Body of pancreas (tissue), 4 donors: ENCODE data around the gene CLSTN2.

ENCODE experiments used
- POLR2A ChIP-seq, 3 donors: fragments of 450-650 bp; IDR thresholded peaks; one replicate each; pipeline ENCODE4 v1.6.1; 2016; ENCODE audit warnings: antibody characterized with exemption in 3 of 3, mild to moderate bottlenecking in 2 of 3
- TF ChIP-seq, protein P1 (sequence below), 7 experiments: fragments of 450-650 bp in 4 of 7; fragments of 200-600 bp in 3 of 7; sonication (generic) in 3 of 7; IDR thresholded peaks; one replicate each; pipeline ENCODE4 v1.5.1; 2016 to 2019; ENCODE audit warnings: antibody characterized with exemption in 7 of 7

DNA sequence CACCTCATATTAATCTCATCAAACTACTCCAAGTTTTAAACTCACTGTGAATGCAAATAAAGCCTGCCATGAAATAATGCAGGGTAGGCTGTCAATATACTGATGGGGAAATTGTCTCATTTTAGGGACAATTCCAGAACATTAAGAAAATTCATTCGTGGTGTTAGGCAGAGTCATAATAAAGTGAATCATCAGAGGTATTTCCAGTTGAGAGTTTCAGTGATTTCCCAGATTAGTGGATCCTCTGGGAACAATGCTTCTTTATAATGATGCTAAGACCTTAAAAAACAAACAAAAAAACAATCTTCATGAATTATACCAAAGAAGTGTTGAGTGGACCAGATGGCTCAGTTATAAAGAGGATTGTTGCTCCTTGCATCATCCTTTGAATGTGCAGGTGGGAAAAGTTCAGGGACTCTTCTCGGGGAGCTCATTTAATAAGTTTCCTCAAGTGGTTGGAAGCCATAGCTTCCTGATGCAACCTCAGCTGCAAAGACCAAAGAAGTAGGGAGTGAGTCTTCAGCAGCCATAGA lies 381.9 kb downstream of the CLSTN2 start:
- no peak for TF ChIP-seq POLR2A (IDR thresholded peaks at IDR 0.05)
- TF ChIP-seq, protein P1, sequence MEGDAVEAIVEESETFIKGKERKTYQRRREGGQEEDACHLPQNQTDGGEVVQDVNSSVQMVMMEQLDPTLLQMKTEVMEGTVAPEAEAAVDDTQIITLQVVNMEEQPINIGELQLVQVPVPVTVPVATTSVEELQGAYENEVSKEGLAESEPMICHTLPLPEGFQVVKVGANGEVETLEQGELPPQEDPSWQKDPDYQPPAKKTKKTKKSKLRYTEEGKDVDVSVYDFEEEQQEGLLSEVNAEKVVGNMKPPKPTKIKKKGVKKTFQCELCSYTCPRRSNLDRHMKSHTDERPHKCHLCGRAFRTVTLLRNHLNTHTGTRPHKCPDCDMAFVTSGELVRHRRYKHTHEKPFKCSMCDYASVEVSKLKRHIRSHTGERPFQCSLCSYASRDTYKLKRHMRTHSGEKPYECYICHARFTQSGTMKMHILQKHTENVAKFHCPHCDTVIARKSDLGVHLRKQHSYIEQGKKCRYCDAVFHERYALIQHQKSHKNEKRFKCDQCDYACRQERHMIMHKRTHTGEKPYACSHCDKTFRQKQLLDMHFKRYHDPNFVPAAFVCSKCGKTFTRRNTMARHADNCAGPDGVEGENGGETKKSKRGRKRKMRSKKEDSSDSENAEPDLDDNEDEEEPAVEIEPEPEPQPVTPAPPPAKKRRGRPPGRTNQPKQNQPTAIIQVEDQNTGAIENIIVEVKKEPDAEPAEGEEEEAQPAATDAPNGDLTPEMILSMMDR (IDR thresholded peaks at IDR 0.05), result no peak
